Measurements from ENCODE around the gene FRMD4B.
"Not testable (repeated sequence)": the region's sequence is repeated elsewhere in the genome, so short reads cannot be mapped to it uniquely, and the experiment has no call there.

The FRMD4B gene

DNA sequence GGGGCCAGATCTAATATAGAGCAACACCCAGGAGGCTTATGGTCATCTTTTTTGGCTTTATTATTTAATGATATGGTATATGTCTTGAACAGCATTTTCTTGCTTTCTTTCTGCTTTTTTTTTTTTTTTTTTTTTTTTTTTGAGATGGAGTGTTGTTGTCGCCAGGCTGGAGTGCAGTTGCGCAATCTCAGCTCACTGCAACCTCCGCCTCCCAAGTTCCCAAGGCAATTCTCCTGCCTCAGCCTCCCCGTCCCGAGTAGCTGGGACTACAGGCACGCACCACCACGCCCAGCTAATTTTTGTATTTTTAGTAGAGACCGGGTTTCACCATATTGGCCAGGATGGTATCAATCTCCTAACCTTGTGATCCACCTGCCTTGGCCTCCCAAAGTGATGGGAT, 108.5 kb downstream of the FRMD4B start:
- DNase-seq: not testable (repeated sequence)

DNA sequence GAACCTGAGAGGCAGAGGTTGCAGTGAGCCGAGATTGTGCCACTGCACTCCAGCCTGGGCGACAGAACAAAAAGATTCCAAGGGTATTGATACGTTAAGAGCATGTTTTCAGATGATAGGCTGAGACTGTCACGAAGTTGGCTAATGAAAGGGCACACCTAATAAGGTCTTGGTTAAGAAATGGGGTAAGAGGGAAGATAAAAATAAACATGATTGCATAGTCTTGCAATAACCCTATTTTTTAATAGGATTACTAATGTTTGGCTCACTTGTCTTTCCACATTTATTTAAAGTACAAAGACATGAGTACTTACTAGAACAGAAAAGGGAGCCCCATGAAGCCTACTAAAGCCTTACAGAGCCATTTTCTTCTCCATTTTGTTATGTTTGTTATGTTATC, 109.0 kb downstream of the FRMD4B start:
- no peak for DNase-seq

GRCh38 chr3:69276191-69276590, 109.7 kb downstream of the FRMD4B start:
- not testable (repeated sequence) for DNase-seq

DNA sequence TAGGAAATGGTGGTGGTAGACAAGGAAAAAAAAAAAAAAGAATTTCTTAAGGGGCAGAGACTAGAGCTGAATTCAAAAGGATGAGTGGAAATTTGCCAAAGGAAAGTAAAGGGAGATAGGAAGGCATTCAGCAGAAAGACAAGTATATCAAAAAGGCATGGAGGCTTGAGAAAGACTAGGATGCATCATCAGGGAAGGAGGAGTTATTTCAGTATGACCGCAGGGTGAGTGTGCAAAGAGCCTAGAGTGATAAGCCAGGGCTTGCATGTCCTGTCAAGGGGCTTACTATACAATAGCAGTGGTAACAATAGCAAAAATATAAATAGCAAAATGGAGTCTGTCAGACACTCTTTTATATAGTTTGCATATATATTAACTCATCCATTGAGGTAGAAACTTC, 112.0 kb downstream of the FRMD4B start:
- no peak for DNase-seq

- no peak for DNase-seq
These were observed 113.3 kb downstream of the FRMD4B start for GRCh38 chr3:69272556-69272955.

GRCh38 chr3:69271098-69271497, 114.8 kb downstream of the FRMD4B start:
- DNase-seq: no peak

DNA sequence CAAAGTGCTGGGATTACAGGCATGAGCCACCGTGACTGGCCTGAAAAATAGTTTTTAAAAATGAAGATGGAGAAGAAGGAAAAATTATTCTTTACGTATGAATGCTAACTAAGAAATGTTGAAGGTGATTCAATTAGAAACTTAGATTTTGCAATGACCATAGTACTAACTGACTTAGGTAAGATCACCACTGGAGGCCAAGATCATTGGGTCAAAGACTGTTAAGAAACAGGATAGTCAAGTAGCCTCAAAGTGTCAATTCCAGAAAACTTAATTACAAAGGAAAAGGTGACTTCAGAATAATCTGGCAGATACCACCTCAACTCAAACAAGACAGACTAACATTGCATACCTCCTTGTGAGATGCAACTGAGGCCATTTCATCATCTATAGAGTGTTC, 119.3 kb downstream of the FRMD4B start:
- no peak for DNase-seq

DNA sequence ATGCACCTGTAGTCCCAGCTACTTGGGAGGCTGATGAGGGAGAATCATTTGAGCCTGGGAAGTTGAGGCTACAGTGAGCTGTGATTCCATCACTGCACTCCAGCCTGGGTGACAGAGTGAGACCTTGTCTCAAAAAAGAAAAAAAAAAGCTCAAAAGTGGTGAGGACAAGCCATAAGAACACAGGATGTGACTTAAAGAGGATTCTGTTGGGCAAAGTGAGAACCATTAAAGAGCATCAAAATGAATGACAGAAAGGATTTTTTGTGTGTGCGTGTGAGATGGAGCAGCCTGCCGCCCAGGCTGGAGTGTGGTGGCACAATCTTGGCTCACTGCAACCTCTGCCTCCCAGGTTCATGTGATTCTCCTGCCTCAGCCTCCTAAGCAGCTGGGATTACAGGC, 119.8 kb downstream of the FRMD4B start:
- DNase-seq: not testable (repeated sequence)

GRCh38 chr3:69260843-69261405, 125.0 kb downstream of the FRMD4B start:
- DNase-seq: not testable (repeated sequence)

DNA sequence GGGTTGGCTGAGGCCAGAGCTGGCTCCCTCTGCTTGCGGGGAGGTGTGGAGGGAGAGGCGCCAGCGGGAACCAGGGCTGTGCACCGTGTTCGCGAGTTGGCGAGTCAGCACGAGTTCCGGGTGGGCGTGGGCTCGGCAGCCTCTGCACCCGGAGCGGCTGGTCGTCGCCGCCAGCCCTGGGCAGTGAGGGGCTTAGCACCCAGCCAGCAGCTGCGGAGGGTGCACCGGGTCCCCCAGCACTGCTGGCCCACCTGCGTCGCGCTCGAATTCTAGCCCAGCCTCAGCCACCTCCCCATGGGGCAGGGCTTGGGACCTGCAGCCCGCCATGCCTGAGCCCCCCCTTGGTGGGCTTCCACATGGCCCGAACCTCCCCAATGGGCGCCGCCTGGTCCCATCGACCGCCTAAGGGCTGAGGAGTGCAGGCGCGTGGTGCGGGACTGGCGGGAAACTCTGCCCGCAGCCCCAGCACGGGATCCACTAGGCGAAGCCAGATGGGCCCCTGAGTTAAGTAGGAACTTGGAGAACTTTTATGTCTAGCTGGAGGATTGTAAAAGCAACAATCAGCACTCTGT, 125.6 kb downstream of the FRMD4B start:
- DNase-seq: no peak

- no peak for DNase-seq
These were observed 126.8 kb downstream of the FRMD4B start for GRCh38 chr3:69259125-69259524.

GRCh38 chr3:69255928-69256327, 130.0 kb downstream of the FRMD4B start:
- DNase-seq: no peak

DNA sequence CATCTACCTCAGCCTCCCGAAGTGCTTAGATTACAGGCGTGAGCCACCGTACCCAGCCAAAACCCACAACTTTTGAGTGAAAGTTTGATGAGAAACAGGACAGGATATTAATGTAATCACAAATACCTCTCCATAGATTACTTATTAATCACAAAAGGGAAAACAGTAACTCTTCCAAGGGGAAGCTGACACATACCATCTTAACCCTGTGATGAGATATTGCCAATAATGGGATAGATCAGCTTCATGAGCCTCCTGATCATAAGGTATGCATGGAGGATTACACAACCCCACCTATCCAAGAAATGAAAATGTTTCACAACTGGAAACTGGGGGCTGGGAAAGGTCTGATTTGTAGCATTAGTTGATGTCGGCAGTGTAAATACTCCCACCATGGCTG, 131.5 kb downstream of the FRMD4B start:
- no peak for DNase-seq

DNA sequence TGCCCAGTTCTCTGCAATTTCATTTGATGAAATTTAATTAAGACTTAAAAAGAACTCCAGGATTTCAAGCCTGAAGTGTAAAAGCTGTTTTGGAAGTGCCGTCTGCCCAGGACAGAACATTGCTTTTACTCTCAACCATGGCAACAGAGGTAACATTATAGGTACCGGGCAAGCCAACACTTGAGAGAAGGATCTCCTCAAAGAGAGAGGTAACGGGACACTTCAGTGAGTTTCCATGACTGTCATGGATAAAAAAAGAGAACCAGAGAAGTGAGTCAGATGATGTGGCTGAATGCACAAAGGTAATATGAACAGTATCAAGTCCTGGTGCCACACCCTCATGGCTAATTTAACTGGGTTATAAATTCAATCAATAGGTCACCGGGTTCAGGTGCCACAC, 133.3 kb downstream of the FRMD4B start:
- no peak for DNase-seq

GRCh38 chr3:69252141-69252540, 133.7 kb downstream of the FRMD4B start:
- no peak for DNase-seq

- no peak for DNase-seq
These were observed 134.6 kb downstream of the FRMD4B start for GRCh38 chr3:69251078-69251805.

DNA sequence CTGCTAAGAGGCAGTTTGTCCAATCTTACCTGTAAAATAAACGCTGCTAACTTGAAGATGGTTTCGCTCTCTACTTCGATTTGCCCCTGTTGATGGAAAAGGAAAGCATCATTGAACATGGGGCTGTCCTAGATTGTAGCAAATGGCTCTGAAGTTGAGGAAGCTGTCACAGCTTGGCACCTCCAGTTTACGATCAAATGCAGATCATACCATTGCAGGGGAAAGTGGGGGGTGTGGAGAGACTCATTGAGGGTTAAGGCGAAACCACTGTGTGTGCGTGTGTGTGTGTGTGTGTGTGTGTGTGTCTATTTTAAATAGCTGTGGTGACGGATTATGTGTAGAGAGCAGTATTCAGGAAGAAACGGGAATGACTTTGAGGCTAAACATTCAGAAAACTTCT, 135.9 kb downstream of the FRMD4B start:
- no peak for DNase-seq

GRCh38 chr3:69249001-69249400, 136.9 kb downstream of the FRMD4B start:
- no peak for DNase-seq

- no peak for DNase-seq
These were observed 137.5 kb downstream of the FRMD4B start for GRCh38 chr3:69248436-69248835.

GRCh38 chr3:69246612-69247011, 139.3 kb downstream of the FRMD4B start:
- DNase-seq: no peak

GRCh38 chr3:69244039-69244438, 141.8 kb downstream of the FRMD4B start:
- DNase-seq: no peak

DNA sequence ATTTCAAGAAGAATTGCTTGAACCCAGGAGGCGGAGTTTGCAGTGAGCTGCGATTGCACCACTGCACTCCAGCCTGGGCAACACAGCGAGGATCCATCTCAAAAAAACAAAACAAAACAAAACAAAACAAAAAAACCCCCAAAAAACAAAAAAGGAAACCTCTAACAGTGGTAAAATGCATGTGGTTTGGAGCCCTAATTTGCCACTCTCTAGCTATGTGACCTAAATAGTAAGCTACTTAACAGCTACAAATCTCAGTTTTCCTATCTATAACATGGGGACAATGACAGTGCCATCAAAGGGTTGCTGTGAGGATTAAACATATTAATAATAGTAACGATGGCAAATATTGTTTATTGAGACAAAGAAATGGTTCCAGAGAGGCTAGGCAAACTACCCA, 144.1 kb downstream of the FRMD4B start:
- no peak for DNase-seq

DNA sequence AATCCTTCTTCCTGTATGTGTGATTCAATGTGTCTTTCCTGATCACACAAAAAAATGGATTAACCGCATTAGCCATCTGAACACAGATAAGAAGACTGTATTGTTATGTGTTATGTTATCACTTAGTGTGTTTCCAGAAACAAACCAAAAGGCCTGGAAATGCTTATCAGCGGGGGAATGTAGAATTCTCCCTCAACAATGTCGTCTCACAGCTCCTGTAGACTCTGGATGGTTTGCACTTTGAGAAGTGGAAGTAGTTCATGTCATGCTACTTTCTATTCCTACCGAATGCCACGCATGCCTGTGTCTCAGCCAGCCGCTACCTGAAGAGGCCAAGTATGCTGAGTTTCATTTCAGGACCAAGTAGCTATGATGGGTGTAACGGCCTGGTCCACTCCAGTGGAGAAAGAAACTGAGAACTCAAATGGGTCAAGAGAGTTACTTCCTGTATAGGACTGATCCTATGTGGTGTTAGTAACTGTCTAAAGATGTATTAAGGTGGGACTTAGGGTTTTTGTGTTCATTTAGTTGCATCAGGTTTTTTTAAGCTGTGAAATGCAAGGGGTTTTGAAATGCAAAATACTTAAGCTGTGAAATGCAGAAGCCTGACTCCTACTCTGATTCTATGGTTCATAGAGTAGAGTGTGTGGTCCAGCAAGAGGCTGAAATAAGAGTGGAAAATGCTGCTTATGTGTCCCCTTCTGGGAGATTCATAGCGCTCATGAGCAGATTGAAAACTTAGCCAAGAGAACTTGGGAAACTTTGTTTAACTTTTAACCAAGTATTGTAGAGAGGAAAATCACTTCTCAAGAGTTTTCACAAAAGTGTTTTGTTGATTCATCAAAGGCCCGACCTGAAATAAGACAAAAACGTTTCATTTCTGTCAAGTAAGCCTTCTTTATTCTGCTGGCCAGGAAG, 145.0 kb downstream of the FRMD4B start:
- DNase-seq: peak; percentile 74

DNA sequence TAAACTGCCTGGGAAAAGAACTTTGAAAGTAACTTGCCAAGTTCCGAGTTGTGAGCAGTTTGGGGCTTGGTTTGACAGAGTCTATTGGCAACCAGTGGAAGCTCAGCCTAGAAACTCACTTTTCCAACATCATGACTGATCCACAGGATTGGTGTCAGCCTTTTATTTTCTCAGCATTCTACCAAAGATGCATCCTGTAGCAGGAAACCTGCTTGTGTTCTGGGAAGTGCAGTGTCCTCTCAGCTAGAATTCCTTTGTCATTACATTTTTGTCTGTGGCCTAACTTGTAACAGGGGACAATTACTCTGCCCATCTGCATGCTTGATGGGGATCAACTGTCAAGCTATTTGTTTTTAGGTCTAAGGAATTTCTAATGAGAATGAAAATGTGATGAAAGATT, 146.8 kb downstream of the FRMD4B start:
- no peak for DNase-seq

Measured in RPMI8226 (cell line).